GM12801 (cell line): ENCODE measurements around the gene ASPRV1.

Experiments
- TF ChIP-seq, protein P1 (sequence below): IDR thresholded peaks from one replicate; pipeline ENCODE4 v1.5.1; 2011; ENCODE audit warnings: control low read depth; ENCODE audit not compliant: insufficient read length; ENCODE audit errors: extremely low read depth

The ASPRV1 gene

DNA sequence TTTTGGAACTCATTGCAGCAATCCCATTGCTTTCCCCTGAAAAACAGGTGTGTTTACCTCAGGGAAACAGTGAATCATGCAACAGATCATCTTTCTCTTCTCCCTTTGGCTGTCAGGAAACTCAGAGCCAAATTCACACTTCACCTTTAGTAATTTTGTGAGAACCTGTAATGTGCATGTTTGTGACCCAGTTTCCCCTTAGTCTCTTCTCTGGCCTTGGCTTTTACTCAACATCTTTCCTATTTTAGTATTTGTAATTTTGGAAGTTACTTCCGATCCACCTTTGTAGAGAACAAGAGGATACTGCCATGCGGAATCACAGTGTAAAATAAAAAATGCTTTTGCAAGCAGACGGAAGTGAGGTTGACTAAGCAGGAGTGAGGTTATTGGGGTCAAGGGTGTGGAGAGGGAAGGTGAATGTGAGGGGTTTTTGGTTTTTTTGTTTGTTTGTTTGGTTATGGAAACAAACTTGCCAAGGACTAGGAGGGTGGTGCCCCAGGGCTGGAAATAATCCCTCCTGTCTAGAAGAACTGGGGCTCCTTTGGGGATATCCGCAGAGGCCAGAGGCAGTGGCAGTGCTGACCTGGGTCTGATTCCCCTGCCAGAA, 14.0 kb downstream of the ASPRV1 start:
- TF ChIP-seq, protein P1, sequence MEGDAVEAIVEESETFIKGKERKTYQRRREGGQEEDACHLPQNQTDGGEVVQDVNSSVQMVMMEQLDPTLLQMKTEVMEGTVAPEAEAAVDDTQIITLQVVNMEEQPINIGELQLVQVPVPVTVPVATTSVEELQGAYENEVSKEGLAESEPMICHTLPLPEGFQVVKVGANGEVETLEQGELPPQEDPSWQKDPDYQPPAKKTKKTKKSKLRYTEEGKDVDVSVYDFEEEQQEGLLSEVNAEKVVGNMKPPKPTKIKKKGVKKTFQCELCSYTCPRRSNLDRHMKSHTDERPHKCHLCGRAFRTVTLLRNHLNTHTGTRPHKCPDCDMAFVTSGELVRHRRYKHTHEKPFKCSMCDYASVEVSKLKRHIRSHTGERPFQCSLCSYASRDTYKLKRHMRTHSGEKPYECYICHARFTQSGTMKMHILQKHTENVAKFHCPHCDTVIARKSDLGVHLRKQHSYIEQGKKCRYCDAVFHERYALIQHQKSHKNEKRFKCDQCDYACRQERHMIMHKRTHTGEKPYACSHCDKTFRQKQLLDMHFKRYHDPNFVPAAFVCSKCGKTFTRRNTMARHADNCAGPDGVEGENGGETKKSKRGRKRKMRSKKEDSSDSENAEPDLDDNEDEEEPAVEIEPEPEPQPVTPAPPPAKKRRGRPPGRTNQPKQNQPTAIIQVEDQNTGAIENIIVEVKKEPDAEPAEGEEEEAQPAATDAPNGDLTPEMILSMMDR, result no peak

DNA sequence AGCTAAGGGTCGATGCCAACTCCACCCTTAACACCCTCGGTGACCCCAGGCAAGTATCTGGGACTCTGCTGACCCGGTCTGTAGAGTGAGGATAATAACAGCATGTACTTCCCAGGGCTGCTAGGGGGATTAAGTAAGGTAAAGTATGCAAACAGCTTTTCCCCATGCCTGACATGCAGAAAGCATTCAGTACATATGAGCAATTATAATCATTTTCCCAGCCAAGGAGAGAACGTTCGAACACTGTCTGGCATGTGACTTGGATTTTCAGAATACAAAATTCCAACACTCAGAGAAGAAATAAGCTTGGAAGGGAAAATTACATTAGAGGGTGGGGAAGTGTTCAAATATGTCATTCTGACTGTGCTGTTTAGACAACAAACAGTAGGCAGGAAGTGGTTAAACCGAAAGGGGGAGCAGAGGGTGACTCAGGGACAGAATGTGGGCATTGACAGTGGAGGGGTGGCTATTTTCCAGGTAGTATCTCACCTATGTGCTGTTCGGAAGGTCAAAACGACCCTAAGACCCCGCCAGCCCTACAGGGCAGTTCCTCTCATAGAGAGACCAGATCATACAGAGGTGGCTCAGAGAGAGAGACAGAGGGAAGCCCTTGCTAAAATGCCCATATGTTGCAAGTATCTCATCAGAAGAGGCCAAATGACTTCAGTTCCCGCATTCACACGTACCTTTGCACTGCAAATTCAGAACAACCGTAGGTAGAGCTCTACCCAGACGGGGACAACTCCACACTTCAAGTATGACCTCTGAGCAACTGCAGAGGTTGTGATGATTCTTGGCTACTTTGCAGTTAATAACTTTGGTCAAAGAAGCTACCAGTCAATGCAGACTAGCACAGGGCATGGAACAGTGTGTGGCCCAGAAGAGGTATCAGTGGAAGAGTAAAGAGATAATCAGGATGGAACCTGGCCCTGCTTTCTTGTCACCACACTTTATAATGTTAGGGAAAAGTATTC, 14.8 kb downstream of the ASPRV1 start:
- TF ChIP-seq, protein P1, result no peak

DNA sequence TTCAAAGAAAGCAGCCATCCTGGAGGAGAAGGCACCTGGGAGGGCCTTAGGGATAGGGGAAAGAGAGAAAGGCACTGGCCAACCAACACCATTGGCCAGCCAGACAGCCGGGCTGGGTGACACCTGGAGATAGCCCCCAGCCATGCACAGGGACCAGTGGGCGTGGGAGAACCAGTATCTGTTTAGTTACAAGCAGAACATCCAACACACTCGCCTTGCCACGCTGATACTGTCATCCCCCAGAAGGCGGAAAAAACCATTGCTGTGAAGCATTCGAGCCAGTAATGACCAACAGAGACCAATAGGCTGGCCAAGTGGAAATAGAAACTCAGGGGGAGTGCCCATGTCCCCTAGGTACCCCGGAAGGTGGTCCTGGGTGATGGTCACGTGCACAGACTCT, 15.5 kb downstream of the ASPRV1 start:
- TF ChIP-seq, protein P1, result no peak

DNA sequence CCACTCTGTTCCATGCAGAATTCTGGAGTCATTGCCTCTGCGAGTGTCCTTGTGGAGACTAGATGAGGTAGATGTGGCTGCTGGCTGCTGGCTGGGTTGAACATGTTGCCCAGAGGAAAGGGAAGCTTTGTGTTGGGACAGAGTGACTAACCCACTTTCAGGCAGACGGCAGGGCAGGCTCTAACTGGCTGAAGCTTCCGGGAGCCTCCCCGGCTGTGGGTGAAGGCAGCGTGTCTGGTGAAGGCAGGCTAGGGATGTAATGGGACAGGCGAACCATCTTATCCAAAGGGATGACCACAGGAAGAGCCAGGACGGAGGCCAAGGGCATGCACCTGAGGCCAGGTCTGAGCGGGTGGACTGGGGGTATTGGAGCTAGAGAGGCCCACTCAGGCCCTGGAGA, 16.0 kb downstream of the ASPRV1 start:
- TF ChIP-seq, protein P1, result no peak

DNA sequence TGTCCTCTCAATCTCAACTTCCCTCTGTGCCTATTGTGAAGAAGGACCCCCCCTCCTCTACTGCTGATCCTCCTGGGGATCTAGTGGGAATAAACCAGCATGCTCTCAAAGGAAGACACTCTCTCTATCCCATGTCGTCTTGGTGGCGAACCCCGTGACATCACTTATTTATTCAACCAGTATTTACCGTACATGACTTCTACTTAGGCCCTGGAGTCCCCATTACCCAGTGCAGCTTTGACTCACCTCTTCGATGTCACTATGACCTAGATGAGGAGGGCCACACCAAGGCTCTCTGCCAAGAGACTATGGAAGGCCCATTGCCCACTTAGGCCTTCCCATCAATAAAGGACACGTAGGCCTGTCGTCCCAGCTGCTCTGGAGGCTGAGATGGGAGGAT, 16.7 kb downstream of the ASPRV1 start:
- TF ChIP-seq, protein P1, result no peak

DNA sequence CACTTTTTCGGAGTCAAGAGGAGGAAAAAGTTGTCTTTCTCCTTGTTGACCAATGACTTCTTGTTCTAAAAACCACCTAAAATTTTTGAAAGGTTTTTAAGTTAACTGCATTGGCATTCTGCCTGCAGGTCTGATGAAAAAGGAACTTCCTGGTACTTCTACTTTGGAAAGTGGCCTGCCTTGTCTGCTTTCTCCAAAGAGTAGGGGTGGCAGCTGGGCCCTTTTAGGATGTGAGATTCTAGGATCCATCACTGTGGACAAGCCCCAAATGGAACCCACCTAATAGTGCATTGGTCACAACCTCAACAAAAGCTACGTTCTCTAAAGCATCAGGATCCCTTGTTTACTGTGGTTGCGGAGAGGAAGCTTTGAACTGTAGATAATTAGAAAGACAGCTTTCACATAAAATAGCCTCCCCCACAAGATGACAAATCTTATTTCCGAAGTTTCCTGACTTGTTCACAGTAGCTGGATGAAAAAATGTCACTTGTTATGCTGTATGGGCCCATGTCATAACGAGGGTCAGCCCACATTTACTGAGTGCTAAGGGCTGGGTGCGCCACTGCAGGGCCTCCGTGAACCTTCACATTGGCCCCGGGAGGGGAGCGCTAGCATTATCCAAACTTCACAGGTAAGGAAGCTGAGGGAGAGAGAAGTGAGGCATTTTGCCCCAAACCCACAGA, 17.4 kb downstream of the ASPRV1 start:
- TF ChIP-seq, protein P1, result no peak

DNA sequence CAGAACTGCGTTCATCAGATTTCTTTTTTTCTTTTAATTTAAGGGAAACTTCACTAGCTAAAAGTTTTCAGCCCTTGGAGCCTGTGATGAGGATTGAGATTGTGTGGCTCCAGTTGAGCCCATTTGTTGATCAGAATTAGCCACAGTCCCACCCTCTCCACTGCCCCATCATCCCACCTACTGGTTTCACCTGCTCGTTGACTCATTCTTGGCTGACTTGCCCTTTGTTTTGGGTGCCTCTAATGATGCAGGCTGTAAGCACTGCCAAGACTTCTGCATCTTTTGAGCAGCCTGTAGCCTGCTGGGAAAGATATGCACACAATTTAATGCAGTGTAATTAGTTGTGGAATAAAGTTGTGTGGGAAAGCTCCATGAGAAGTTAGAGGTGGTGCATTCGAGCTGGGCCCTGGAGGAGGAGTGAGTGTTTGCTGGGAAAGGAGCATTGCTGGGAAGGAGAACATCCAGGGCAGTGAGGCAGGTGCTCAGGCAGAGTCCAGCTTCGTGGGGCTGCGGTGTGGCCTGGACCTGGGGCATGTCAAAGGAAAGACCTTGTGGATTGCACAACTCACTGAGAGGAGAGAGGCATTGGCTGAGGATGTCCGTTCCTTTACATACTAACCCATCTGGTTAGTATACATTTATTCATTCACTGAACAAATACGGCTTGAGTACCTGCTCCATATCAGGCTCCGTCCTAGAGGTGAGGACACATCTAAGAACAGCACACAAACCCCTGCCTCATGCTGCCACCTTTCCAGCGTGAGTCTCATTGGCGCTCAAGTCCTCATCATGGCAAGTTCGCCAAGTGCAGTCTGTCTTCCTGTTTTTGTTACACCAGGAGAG, 18.2 kb downstream of the ASPRV1 start:
- TF ChIP-seq, protein P1, result no peak
